Measurements from ENCODE around the gene C9.
A peak's percentile ranks its signal among the peaks of the same experiment; 100 is the strongest.

The C9 gene

GRCh38 chr5:39400713-39401578, 36.7 kb upstream of the C9 start:
- H3K36me3 ChIP-seq (ENCODE audit: control insufficient read depth in 2 of 2, insufficient read depth in 1 of 2, low read length in 2 of 2) = no peaks in the 10 kb centered on the region

GRCh38 chr5:39399135-39400036, 35.1 kb upstream of the C9 start:
- ChIA-PET CTCF (interaction anchor here (0.6 to 4.4 kb wide), 3 partner anchors 23 to 1034 kb away, joined by 3 to 18 read pairs (median 7); no protein-coding TSS in a partner anchor), POLR2A (no interaction called here)
- Histone ChIP-seq H3K9me3 (ENCODE audit: control insufficient read depth, insufficient read depth, low read depth, low read length) (no peaks in the 10 kb centered on the region), H3K4me1 (ENCODE audit: control insufficient read depth, insufficient read depth, low read length) (0 out of 2 replicates have a peak, but pooled peaks cover 5% of the 10 kb centered on the region), H3K4me3 (ENCODE audit: low read depth, low read length) (no peak overlapping the region), H3K36me3 (ENCODE audit: control insufficient read depth in 2 of 2, insufficient read depth in 1 of 2, low read length in 2 of 2) (no peaks in the 10 kb centered on the region; a peak in 1 of 3 replicates), H3K27ac (ENCODE audit: extremely low read depth, low read depth, low read length) (no peak overlapping the region)
- TF ChIP-seq ZNF521 (tag by site-specific recombination; IDR thresholded peaks at IDR 0.05) (no peak), ZNF16 (tag by site-specific recombination; IDR thresholded peaks at IDR 0.05; ENCODE audit: low read depth) (no peak), ZNF585B (tag by site-specific recombination; IDR thresholded peaks at IDR 0.05) (no peak), ZNF248 (tag by site-specific recombination; IDR thresholded peaks at IDR 0.05) (no peak), ZNF707 (tag by site-specific recombination; IDR thresholded peaks at IDR 0.05) (no peak), ZNF560 (tag by site-specific recombination; IDR thresholded peaks at IDR 0.05; ENCODE audit: borderline replicate concordance) (no peak), ZNF785 (tag by site-specific recombination; IDR thresholded peaks at IDR 0.05) (no peak), ZNF311 (tag by site-specific recombination; IDR thresholded peaks at IDR 0.05; ENCODE audit: borderline replicate concordance) (no peak), ZNF514 (tag by site-specific recombination; IDR thresholded peaks at IDR 0.05) (no peak), ZNF26 (tag by site-specific recombination; IDR thresholded peaks at IDR 0.05) (no peak), HOXC10 (CRISPR knock-in tag; IDR thresholded peaks at IDR 0.05) (no peak), ZNF266 (tag by site-specific recombination; IDR thresholded peaks at IDR 0.05; ENCODE audit: low read depth) (no peak), ZNF391 (tag by site-specific recombination; IDR thresholded peaks at IDR 0.05; ENCODE audit: borderline replicate concordance, low read depth) (no peak), ZNF433 (tag by site-specific recombination; IDR thresholded peaks at IDR 0.05; ENCODE audit: low read depth) (no peak), ZNF121 (tag by site-specific recombination; IDR thresholded peaks at IDR 0.05) (no peak), ZNF692 (tag by site-specific recombination; IDR thresholded peaks at IDR 0.05) (0 out of 2 replicates have a peak, but pooled peaks have one; percentile 37), SP3 (tag by site-specific recombination; IDR thresholded peaks at IDR 0.05) (0 out of 2 replicates have a peak, but pooled peaks have one; percentile 14)

More at GRCh38 chr5:39400713-39401578, 36.7 kb upstream of the C9 start:
- ChIA-PET CTCF (interaction anchor here (0.6 to 4.4 kb wide), 2 partner anchors 25 to 118 kb away, joined by 3 to 18 read pairs; no protein-coding TSS in a partner anchor), POLR2A (no interaction called here)
- Histone ChIP-seq H3K4me1 (ENCODE audit: control insufficient read depth, insufficient read depth, low read length) (0 out of 2 replicates have a peak, but pooled peaks cover 5% of the 10 kb centered on the region), H3K9me3 (ENCODE audit: control insufficient read depth, insufficient read depth, low read depth, low read length) (no peaks in the 10 kb centered on the region), H3K27ac (ENCODE audit: extremely low read depth, low read depth, low read length) (no peak overlapping the region), H3K4me3 (ENCODE audit: low read depth, low read length) (no peak overlapping the region)
- no peak for TF ChIP-seq KLF9 (tag by site-specific recombination; IDR thresholded peaks at IDR 0.05; ENCODE audit: low read depth)
- no peak for TF ChIP-seq ZNF140 (tag by site-specific recombination; IDR thresholded peaks at IDR 0.05)
- no peak for TF ChIP-seq SALL2 (tag by site-specific recombination; IDR thresholded peaks at IDR 0.05; ENCODE audit: borderline replicate concordance)
- no peak for TF ChIP-seq TCF7L2 (IDR thresholded peaks at IDR 0.05; ENCODE audit: borderline replicate concordance, low read depth, low read length)
- TF ChIP-seq ZNF155 (tag by site-specific recombination; IDR thresholded peaks at IDR 0.05) = no peak
- TF ChIP-seq YY2 (tag by site-specific recombination; IDR thresholded peaks at IDR 0.05) = no peak
- no peak for TF ChIP-seq ZBTB10 (tag by site-specific recombination; IDR thresholded peaks at IDR 0.05)
- no peak for TF ChIP-seq ZSCAN23 (tag by site-specific recombination; IDR thresholded peaks at IDR 0.05)
- no peak for TF ChIP-seq ZNF121 (tag by site-specific recombination; IDR thresholded peaks at IDR 0.05)
- TF ChIP-seq ZFP37 (tag by site-specific recombination; IDR thresholded peaks at IDR 0.05) = no peak
- TF ChIP-seq KLF1 (tag by site-specific recombination; IDR thresholded peaks at IDR 0.05) = no peak
- no peak for TF ChIP-seq ZNF311 (tag by site-specific recombination; IDR thresholded peaks at IDR 0.05; ENCODE audit: borderline replicate concordance)
- no peak for TF ChIP-seq MZF1 (tag by site-specific recombination; IDR thresholded peaks at IDR 0.05; ENCODE audit: borderline replicate concordance)

Data from HEK293 (cell line).